SK-N-SH (cell line): ENCODE data around the gene KRTCAP3. TPM values are rescaled to one million over a fixed set of nuclear protein-coding genes. Genes with fewer than 3 reads are reported as not detected.

Experiments used
- CTCF ChIA-PET: fragments of 300-600, 350-600 bp; formaldehyde crosslinking; extraction: SDS; loops from one replicate; lab custom pipeline; 2021; lab: Yijun Ruan, JAX
- POLR2A ChIA-PET: fragments of 350-600 bp; sonication (Branson Sonifier 250); formaldehyde crosslinking; extraction: SDS; loops from one replicate; lab custom pipeline; 2020; ENCODE audit warnings: antibody characterized with exemption, inconsistent platforms; lab: Yijun Ruan, JAX
- DNase-seq: peaks from one replicate; pipeline ENCODE4 v3.0.0; 2012
- H2AFZ ChIP-seq: fragments of 200-600 bp; sonication (generic); 2 replicates; pipeline ENCODE4 v1.8.1; 2016; ENCODE audit warnings: antibody characterized with exemption, mild to moderate bottlenecking, low read depth
- H3F3A ChIP-seq: fragments of 200-600 bp; sonication (generic); replicated peaks from 2 replicates; pipeline ENCODE3; 2016; ENCODE audit warnings: antibody characterized with exemption, mild to moderate bottlenecking; ENCODE audit not compliant: insufficient read depth
- H3K27ac ChIP-seq, 2 experiments: fragments of 200-500 bp in 1 of 2; fragments of 200-600 bp in 1 of 2; sonication (Bioruptor generic) in 1 of 2; sonication (generic), shearing (Covaris generic) in 1 of 2; 2 replicates each; pipeline versions ENCODE4 v1.5.1 to v1.6.1; 2014 to 2016; ENCODE audit warnings: low read depth in 2 of 2, inconsistent platforms in 1 of 2, low read length in 1 of 2, mild to moderate bottlenecking in 1 of 2, mixed read lengths in 1 of 2
- H3K27me3 ChIP-seq: fragments of 200-600 bp; sonication (generic), shearing (Covaris generic); 2 replicates; pipeline ENCODE4 v1.6.1; 2016; ENCODE audit warnings: mixed run types; ENCODE audit not compliant: insufficient read depth
- H3K36me3 ChIP-seq, 2 experiments: fragments of 200-500 bp in 1 of 2; fragments of 200-600 bp in 1 of 2; sonication (Bioruptor generic) in 1 of 2; sonication (generic) in 1 of 2; replicated peaks in 1 of 2; 2 replicates each; pipeline versions ENCODE3 to v1.5.1; 2014 to 2016; ENCODE audit warnings: low read length in 1 of 2, mild to moderate bottlenecking in 1 of 2; ENCODE audit not compliant: insufficient read depth in 2 of 2, control insufficient read depth in 1 of 2
- H3K4me1 ChIP-seq, 2 experiments: fragments of 200-500 bp in 1 of 2; fragments of 200-600 bp in 1 of 2; sonication (Bioruptor generic) in 1 of 2; sonication (generic), shearing (Covaris generic) in 1 of 2; 2 replicates each; pipeline versions ENCODE4 v1.5.1 to v1.6.1; 2014 to 2016; ENCODE audit warnings: low read depth in 1 of 2, low read length in 1 of 2, mixed run types in 1 of 2; ENCODE audit not compliant: insufficient read depth in 2 of 2, control insufficient read depth in 1 of 2
- H3K4me2 ChIP-seq: fragments of 200-600 bp; sonication (generic), shearing (Covaris generic); 2 replicates; pipeline ENCODE4 v1.6.1; 2017; ENCODE audit warnings: mixed run types
- H3K4me3 ChIP-seq, 2 experiments: fragments of 200-500 bp in 1 of 2; fragments of 200-600 bp in 1 of 2; sonication (Bioruptor generic) in 1 of 2; sonication (generic), shearing (Covaris generic) in 1 of 2; 2 replicates each; pipeline versions ENCODE4 v1.5.1 to v1.8.1; 2014 to 2016; ENCODE audit warnings: low read depth in 2 of 2, inconsistent platforms in 1 of 2, low read length in 1 of 2, mild to moderate bottlenecking in 1 of 2, mixed read lengths in 1 of 2, moderate library complexity in 1 of 2
- H3K79me2 ChIP-seq: fragments of 200-600 bp; sonication (generic); 2 replicates; pipeline ENCODE4 v1.8.1; 2017; ENCODE audit warnings: mild to moderate bottlenecking; ENCODE audit not compliant: insufficient read depth
- H3K9ac ChIP-seq: fragments of 200-600 bp; sonication (generic); 2 replicates; pipeline ENCODE4 v1.6.1; 2017; ENCODE audit warnings: mixed run types
- H3K9me2 ChIP-seq: fragments of 200-600 bp; sonication (generic); 2 replicates; pipeline ENCODE4 v1.6.1; 2017; ENCODE audit warnings: mixed run types
- H3K9me3 ChIP-seq: fragments of 200-600 bp; sonication (generic); 2 replicates; pipeline ENCODE4 v1.6.1; 2017; ENCODE audit warnings: mixed run types, mild to moderate bottlenecking, moderate library complexity
- H4K20me1 ChIP-seq: fragments of 200-600 bp; sonication (generic); 2 replicates; pipeline ENCODE4 v1.6.1; 2017; ENCODE audit warnings: mild to moderate bottlenecking, mixed run types; ENCODE audit not compliant: insufficient read depth
- CHD2 ChIP-seq: fragments of 150-350 bp; IDR thresholded peaks from 2 replicates; pipeline ENCODE4 v1.6.1; 2018; ENCODE audit warnings: low read length; ENCODE audit not compliant: partially characterized antibody
- ELF1 ChIP-seq: IDR thresholded peaks from 2 replicates; pipeline ENCODE4 v1.4.0; 2012
- FOXJ3 ChIP-seq: sonication (generic); formaldehyde crosslinking; IDR thresholded peaks from 2 replicates; pipeline ENCODE4 v1.5.1; 2020; ENCODE audit warnings: mild to moderate bottlenecking, missing genetic modification reagents
- GABPA ChIP-seq: IDR thresholded peaks from 2 replicates; pipeline ENCODE4 v1.4.0; 2012; ENCODE audit warnings: low read depth, mild to moderate bottlenecking
- MEF2A ChIP-seq: IDR thresholded peaks from 2 replicates; pipeline ENCODE4 v1.4.0; 2012; ENCODE audit warnings: low read depth, borderline replicate concordance
- MXI1 ChIP-seq: IDR thresholded peaks from 2 replicates; pipeline ENCODE4 v1.6.1; 2012; ENCODE audit warnings: mild to moderate bottlenecking, low read depth, low read length, improper control_type of control experiment
- NFIC ChIP-seq: IDR thresholded peaks from 2 replicates; pipeline ENCODE4 v1.4.0; 2012; ENCODE audit warnings: borderline replicate concordance
- NRF1 ChIP-seq: IDR thresholded peaks from 2 replicates; pipeline ENCODE4 v1.6.1; 2012; ENCODE audit warnings: low read depth, mild to moderate bottlenecking, low read length
- POLR2AphosphoS5 ChIP-seq: IDR thresholded peaks from 2 replicates; pipeline ENCODE4 v1.6.1; 2012; ENCODE audit warnings: low read depth, low read length
- RAD21 ChIP-seq: IDR thresholded peaks from 2 replicates; pipeline ENCODE4 v1.6.1; 2012; ENCODE audit warnings: mild to moderate bottlenecking, low read length
- RCOR1 ChIP-seq: fragments of 150-350 bp; IDR thresholded peaks from 2 replicates; pipeline ENCODE4 v1.6.1; 2017; ENCODE audit warnings: antibody characterized with exemption, low read length
- RFX5 ChIP-seq: IDR thresholded peaks from 2 replicates; pipeline ENCODE4 v1.6.1; 2012; ENCODE audit warnings: mild to moderate bottlenecking, improper control_type of control experiment, low read length
- SIN3A ChIP-seq: IDR thresholded peaks from 2 replicates; pipeline ENCODE4 v1.6.1; 2012; ENCODE audit warnings: low read depth, mild to moderate bottlenecking, low read length, moderate library complexity, borderline replicate concordance
- SMC3 ChIP-seq: IDR thresholded peaks from 2 replicates; pipeline ENCODE4 v1.6.1; 2012; ENCODE audit warnings: low read depth, low read length, improper control_type of control experiment
- TAF1 ChIP-seq: IDR thresholded peaks from 2 replicates; pipeline ENCODE4 v1.6.1; 2012; ENCODE audit warnings: low read depth, mild to moderate bottlenecking, low read length, moderate library complexity, borderline replicate concordance
- TEAD4 ChIP-seq: IDR thresholded peaks from 2 replicates; pipeline ENCODE4 v1.4.0; 2012; ENCODE audit warnings: mild to moderate bottlenecking, borderline replicate concordance; ENCODE audit not compliant: insufficient read depth
- YY1 ChIP-seq: IDR thresholded peaks from 2 replicates; pipeline ENCODE4 v1.4.0; 2012; ENCODE audit warnings: low read depth, mild to moderate bottlenecking
- WGBS: methylation state at CpG from one replicate; pipeline ENCODE4 v1.1.6; 2017; ENCODE audit warnings: low lambda C conversion rate; 5-methylcytosine and 5-hydroxymethylcytosine counted together
- polyA plus RNA-seq, 3 experiments: library from polyadenylated mRNA; depleted of rRNA; stranded (reverse); fragments of >200 nt; gene quantifications; 2 replicates each; pipeline ENCODE4 v1.2.3, GENCODE V29; 2012
- TF ChIP-seq, protein P1 (sequence below): fragments of 150-350 bp; IDR thresholded peaks from 2 replicates; pipeline ENCODE4 v1.6.1; 2017; ENCODE audit warnings: antibody characterized with exemption, low read length, low read depth, borderline replicate concordance
- TF ChIP-seq, protein P2 (sequence below): IDR thresholded peaks from 2 replicates; pipeline ENCODE4 v1.4.0; 2012; ENCODE audit warnings: low read depth, borderline replicate concordance
- TF ChIP-seq, protein P3 (sequence below): IDR thresholded peaks from 2 replicates; pipeline ENCODE4 v1.4.0; 2012; ENCODE audit warnings: low read depth
- TF ChIP-seq, protein P4 (sequence below): fragments of 150-350 bp; IDR thresholded peaks from 2 replicates; pipeline ENCODE4 v1.6.1; 2016; ENCODE audit warnings: mild to moderate bottlenecking, low read depth, low read length
- TF ChIP-seq, protein P5 (sequence below): fragments of 200-600 bp; sonication (generic); IDR thresholded peaks from 2 replicates; pipeline ENCODE4 v1.6.1; 2017; ENCODE audit warnings: antibody characterized with exemption, mild to moderate bottlenecking, moderate library complexity
- TF ChIP-seq, protein P6 (sequence below): IDR thresholded peaks from 2 replicates; pipeline ENCODE4; 2012
- TF ChIP-seq, protein P7 (sequence below): IDR thresholded peaks from 2 replicates; pipeline ENCODE4 v1.4.0; 2012; ENCODE audit warnings: low read depth, borderline replicate concordance

KRTCAP3 gene
- polyA plus RNA-seq, 1 of the 3 experiments (the other 2 are of a cell fraction) = 4.1 TPM

DNA sequence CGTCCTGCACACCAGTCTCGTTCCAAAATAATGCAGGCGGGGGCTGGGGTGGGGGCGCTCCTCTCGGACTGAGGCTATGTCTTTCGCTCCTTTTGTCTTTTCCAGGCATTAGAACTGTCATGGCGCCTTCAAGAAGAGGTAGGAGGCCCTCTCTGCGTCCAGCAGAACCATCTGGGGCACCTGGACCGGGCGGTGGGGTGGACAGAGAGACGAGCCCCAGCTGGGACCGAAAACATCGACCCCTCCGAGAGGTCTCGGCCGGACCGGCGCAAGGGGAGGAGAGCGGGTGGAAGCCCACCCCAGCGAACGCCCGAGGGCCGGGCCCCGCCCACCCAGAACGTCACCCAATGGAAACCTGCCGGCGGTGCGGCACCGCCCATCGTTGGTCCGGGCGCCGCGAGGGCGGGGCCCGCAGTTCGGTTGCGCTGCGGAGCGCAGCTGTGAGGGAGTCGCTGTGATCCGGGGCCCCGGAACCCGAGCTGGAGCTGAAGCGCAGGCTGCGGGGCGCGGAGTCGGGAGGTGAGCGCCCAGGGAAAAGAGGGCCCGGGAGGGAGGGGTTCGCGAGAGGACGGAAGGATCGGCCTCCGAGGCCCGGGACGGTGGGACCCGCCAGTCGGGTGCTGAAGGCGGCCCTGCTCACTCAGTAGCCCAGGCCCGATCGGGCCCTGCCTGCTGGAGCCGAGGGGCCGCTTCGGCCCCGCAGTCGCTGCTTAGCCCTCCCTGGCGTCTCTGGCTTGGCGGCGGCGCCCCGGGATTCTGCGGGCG is 13.8 kb upstream of the KRTCAP3 start, which contains the start of gene NRBP1:
NRBP1 (plus strand) TSS at position 419 of the 765 bp plus-strand sequence. CDS start 4,643 bp downstream, outside the sequence.
- peak within 1 kb of the TSS; percentile 84 for H3K4me2 ChIP-seq
- peaks cover 17% of the 10 kb centered on the region for H3F3A ChIP-seq
- WGBS = 0% methylated on average over 28 of the region's 75 CpGs
- H3K27ac ChIP-seq = peak within 1 kb of the TSS; percentile 92 to 93
- H3K9ac ChIP-seq = peak within 1 kb of the TSS; percentile 98
- H3K36me3 ChIP-seq = peaks cover 3 to 12% of the 10 kb centered on the region in 2 experiments
- no peaks in the 10 kb centered on the region for H3K9me2 ChIP-seq
- peaks cover 45% of the 10 kb centered on the region for H3K79me2 ChIP-seq
- peak within 1 kb of the TSS; percentile 92 for H2AFZ ChIP-seq
- H3K4me1 ChIP-seq = peaks cover 6 to 10% of the 10 kb centered on the region in 2 experiments; a peak in 3 of 4 replicates
- ChIA-PET CTCF (interaction anchor here (0.7 to 7.0 kb wide), 12 partner anchors 11 to 255 kb away, joined by 3 to 94 read pairs (median 6); partner anchors contain the start of gene PPM1G), POLR2A (interaction anchor here (0.5 to 4.3 kb wide), 19 partner anchors 10 to 235 kb away, joined by 3 to 66 read pairs (median 5); partner anchors contain the start of genes CCDC121, EIF2B4, GPN1 and GTF3C2)
- peak; percentile 99 for DNase-seq
- peak within 1 kb of the TSS; percentile 74 to 92 for H3K4me3 ChIP-seq
- no peaks in the 10 kb centered on the region for H3K27me3 ChIP-seq
- H3K9me3 ChIP-seq = no peaks in the 10 kb centered on the region
- H4K20me1 ChIP-seq = peaks cover 44% of the 10 kb centered on the region
- peak; percentile 38; the same call in 1 of the 2 replicates for TF ChIP-seq ELF1
- TF ChIP-seq, protein P1, sequence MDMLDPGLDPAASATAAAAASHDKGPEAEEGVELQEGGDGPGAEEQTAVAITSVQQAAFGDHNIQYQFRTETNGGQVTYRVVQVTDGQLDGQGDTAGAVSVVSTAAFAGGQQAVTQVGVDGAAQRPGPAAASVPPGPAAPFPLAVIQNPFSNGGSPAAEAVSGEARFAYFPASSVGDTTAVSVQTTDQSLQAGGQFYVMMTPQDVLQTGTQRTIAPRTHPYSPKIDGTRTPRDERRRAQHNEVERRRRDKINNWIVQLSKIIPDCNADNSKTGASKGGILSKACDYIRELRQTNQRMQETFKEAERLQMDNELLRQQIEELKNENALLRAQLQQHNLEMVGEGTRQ = no peak
- TF ChIP-seq NRF1 = peak; percentile 58
- no peak for TF ChIP-seq CHD2
- TF ChIP-seq SMC3 = no peak
- peak; percentile 46; the same call in 1 of the 2 replicates for TF ChIP-seq RCOR1
- 0 out of 2 replicates have a peak, but pooled peaks have one; percentile 4 for TF ChIP-seq FOXJ3 (CRISPR knock-in tag)
- TF ChIP-seq, protein P2, sequence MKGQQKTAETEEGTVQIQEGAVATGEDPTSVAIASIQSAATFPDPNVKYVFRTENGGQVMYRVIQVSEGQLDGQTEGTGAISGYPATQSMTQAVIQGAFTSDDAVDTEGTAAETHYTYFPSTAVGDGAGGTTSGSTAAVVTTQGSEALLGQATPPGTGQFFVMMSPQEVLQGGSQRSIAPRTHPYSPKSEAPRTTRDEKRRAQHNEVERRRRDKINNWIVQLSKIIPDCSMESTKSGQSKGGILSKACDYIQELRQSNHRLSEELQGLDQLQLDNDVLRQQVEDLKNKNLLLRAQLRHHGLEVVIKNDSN = no peak; the same call in 1 of the 2 replicates
- TF ChIP-seq RAD21 = no peak
- TF ChIP-seq MEF2A = no peak
- TF ChIP-seq, protein P3, sequence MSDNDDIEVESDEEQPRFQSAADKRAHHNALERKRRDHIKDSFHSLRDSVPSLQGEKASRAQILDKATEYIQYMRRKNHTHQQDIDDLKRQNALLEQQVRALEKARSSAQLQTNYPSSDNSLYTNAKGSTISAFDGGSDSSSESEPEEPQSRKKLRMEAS = peak; percentile 12; the same call in 1 of the 2 replicates
- TF ChIP-seq, protein P4, sequence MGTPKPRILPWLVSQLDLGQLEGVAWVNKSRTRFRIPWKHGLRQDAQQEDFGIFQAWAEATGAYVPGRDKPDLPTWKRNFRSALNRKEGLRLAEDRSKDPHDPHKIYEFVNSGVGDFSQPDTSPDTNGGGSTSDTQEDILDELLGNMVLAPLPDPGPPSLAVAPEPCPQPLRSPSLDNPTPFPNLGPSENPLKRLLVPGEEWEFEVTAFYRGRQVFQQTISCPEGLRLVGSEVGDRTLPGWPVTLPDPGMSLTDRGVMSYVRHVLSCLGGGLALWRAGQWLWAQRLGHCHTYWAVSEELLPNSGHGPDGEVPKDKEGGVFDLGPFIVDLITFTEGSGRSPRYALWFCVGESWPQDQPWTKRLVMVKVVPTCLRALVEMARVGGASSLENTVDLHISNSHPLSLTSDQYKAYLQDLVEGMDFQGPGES = no peak
- TF ChIP-seq GABPA = peak; percentile 28
- TF ChIP-seq, protein P5, sequence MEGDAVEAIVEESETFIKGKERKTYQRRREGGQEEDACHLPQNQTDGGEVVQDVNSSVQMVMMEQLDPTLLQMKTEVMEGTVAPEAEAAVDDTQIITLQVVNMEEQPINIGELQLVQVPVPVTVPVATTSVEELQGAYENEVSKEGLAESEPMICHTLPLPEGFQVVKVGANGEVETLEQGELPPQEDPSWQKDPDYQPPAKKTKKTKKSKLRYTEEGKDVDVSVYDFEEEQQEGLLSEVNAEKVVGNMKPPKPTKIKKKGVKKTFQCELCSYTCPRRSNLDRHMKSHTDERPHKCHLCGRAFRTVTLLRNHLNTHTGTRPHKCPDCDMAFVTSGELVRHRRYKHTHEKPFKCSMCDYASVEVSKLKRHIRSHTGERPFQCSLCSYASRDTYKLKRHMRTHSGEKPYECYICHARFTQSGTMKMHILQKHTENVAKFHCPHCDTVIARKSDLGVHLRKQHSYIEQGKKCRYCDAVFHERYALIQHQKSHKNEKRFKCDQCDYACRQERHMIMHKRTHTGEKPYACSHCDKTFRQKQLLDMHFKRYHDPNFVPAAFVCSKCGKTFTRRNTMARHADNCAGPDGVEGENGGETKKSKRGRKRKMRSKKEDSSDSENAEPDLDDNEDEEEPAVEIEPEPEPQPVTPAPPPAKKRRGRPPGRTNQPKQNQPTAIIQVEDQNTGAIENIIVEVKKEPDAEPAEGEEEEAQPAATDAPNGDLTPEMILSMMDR = peak; percentile 41
- peak; percentile 85 for TF ChIP-seq TAF1
- TF ChIP-seq NFIC = no peak
- peak; percentile 98 for TF ChIP-seq POLR2AphosphoS5
- peak; percentile 60; the same call in 1 of the 2 replicates for TF ChIP-seq MXI1
- no peak for TF ChIP-seq TEAD4
- TF ChIP-seq YY1 = peak; percentile 87
- TF ChIP-seq, protein P6, sequence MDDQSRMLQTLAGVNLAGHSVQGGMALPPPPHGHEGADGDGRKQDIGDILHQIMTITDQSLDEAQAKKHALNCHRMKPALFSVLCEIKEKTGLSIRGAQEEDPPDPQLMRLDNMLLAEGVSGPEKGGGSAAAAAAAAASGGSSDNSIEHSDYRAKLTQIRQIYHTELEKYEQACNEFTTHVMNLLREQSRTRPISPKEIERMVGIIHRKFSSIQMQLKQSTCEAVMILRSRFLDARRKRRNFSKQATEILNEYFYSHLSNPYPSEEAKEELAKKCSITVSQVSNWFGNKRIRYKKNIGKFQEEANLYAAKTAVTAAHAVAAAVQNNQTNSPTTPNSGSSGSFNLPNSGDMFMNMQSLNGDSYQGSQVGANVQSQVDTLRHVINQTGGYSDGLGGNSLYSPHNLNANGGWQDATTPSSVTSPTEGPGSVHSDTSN = 0 out of 2 replicates have a peak, but pooled peaks have one; percentile 2
- TF ChIP-seq, protein P7, sequence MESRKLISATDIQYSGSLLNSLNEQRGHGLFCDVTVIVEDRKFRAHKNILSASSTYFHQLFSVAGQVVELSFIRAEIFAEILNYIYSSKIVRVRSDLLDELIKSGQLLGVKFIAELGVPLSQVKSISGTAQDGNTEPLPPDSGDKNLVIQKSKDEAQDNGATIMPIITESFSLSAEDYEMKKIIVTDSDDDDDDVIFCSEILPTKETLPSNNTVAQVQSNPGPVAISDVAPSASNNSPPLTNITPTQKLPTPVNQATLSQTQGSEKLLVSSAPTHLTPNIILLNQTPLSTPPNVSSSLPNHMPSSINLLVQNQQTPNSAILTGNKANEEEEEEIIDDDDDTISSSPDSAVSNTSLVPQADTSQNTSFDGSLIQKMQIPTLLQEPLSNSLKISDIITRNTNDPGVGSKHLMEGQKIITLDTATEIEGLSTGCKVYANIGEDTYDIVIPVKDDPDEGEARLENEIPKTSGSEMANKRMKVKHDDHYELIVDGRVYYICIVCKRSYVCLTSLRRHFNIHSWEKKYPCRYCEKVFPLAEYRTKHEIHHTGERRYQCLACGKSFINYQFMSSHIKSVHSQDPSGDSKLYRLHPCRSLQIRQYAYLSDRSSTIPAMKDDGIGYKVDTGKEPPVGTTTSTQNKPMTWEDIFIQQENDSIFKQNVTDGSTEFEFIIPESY = no peak; the same call in 1 of the 2 replicates
- TF ChIP-seq SIN3A = peak; percentile 41; the same call in 1 of the 2 replicates
- 0 out of 2 replicates have a peak, but pooled peaks have one; percentile 28 for TF ChIP-seq RFX5
